ENCODE results near the gene GCFC2.

DNA sequence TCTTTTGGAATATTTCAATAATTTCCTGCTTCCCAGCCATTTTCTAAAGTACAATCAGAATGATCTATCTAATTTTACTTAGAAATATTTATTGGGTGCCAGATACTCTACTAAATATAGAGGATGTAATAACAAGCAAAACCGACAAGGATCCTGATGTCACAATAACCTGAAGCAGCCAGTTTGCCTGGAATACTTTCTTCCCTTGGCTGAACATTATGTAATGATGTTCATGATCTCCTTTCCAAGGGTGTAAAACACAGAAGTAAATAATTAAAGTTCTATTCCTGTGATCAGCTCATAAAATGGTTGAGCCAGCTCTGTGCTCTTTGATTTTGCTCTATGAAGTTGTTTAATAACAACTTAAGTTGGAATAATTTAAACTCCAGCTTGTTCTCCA is 66.7 kb downstream of the GCFC2 start:
- TF ChIP-seq POLR2A (IDR thresholded peaks at IDR 0.05; ENCODE audit: low read depth, low read length) (no peak), EZH2 (IDR thresholded peaks at IDR 0.05; ENCODE audit: borderline replicate concordance, low read depth, low read length, severe bottlenecking) (no peak), POLR2AphosphoS5 (IDR thresholded peaks at IDR 0.05; ENCODE audit: insufficient read depth, low read depth, low read length) (no peak), GATA2 (IDR thresholded peaks at IDR 0.05; ENCODE audit: insufficient read depth, insufficient read length, low read depth, low read length) (no peak)
- TF ChIP-seq, protein P1, sequence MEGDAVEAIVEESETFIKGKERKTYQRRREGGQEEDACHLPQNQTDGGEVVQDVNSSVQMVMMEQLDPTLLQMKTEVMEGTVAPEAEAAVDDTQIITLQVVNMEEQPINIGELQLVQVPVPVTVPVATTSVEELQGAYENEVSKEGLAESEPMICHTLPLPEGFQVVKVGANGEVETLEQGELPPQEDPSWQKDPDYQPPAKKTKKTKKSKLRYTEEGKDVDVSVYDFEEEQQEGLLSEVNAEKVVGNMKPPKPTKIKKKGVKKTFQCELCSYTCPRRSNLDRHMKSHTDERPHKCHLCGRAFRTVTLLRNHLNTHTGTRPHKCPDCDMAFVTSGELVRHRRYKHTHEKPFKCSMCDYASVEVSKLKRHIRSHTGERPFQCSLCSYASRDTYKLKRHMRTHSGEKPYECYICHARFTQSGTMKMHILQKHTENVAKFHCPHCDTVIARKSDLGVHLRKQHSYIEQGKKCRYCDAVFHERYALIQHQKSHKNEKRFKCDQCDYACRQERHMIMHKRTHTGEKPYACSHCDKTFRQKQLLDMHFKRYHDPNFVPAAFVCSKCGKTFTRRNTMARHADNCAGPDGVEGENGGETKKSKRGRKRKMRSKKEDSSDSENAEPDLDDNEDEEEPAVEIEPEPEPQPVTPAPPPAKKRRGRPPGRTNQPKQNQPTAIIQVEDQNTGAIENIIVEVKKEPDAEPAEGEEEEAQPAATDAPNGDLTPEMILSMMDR (IDR thresholded peaks at IDR 0.05; ENCODE audit: extremely low read depth in 1 of 2, insufficient read depth in 1 of 2, low read depth in 1 of 2, low read length in 2 of 2): no peak
- TF ChIP-seq, protein P2, sequence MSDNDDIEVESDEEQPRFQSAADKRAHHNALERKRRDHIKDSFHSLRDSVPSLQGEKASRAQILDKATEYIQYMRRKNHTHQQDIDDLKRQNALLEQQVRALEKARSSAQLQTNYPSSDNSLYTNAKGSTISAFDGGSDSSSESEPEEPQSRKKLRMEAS (IDR thresholded peaks at IDR 0.05; ENCODE audit: insufficient read depth, insufficient read length): no peak
